HepG2 (cell line): ENCODE measurements around the gene SH3PXD2A. TPM values are rescaled to one million over a fixed set of nuclear protein-coding genes. Genes with fewer than 3 reads are reported as not detected.

ENCODE experiments used
- ARID3A ChIP-seq: IDR thresholded peaks from 2 replicates; pipeline ENCODE4 v1.6.1; 2012; ENCODE audit warnings: low read depth, low read length, improper control_type of control experiment
- ARID4A ChIP-seq: sonication (generic); formaldehyde crosslinking; IDR thresholded peaks from 2 replicates; pipeline ENCODE4 v1.5.0; 2020; ENCODE audit warnings: mild to moderate bottlenecking, missing genetic modification reagents, borderline replicate concordance
- HMG20A ChIP-seq: IDR thresholded peaks from 2 replicates; pipeline ENCODE4 v1.6.1; 2016; ENCODE audit warnings: borderline replicate concordance
- IKZF5 ChIP-seq: IDR thresholded peaks from 2 replicates; pipeline ENCODE4 v1.6.1; 2018; ENCODE audit warnings: missing genetic modification reagents, mild to moderate bottlenecking, missing compliant biosample characterization
- KLF11 ChIP-seq: IDR thresholded peaks from 2 replicates; pipeline ENCODE4 v1.6.1; 2016; ENCODE audit warnings: missing compliant biosample characterization
- ZBTB33 ChIP-seq: sonication (generic); formaldehyde crosslinking; IDR thresholded peaks from 2 replicates; pipeline ENCODE4 v1.4.0; 2020; ENCODE audit warnings: missing genetic modification reagents
- ZBTB37 ChIP-seq: sonication (generic); formaldehyde crosslinking; IDR thresholded peaks from 2 replicates; pipeline ENCODE4 v1.4.0; 2020; ENCODE audit warnings: mild to moderate bottlenecking, missing genetic modification reagents
- ZMYM4 ChIP-seq: sonication (generic); formaldehyde crosslinking; IDR thresholded peaks from 2 replicates; pipeline ENCODE4 v1.8.1; 2023; ENCODE audit warnings: mild to moderate bottlenecking, missing genetic modification reagents
- ZNF275 ChIP-seq: sonication (generic); formaldehyde crosslinking; IDR thresholded peaks from 2 replicates; pipeline ENCODE4 v1.8.0; 2022; ENCODE audit warnings: missing genetic modification reagents, mild to moderate bottlenecking, inconsistent platforms, borderline replicate concordance
- ZNF292 ChIP-seq: sonication (generic); formaldehyde crosslinking; IDR thresholded peaks from 2 replicates; pipeline ENCODE4 v1.8.1; 2022; ENCODE audit warnings: mild to moderate bottlenecking, low read depth, missing genetic modification reagents, borderline replicate concordance
- ZNF430 ChIP-seq: sonication (generic); formaldehyde crosslinking; IDR thresholded peaks from 2 replicates; pipeline ENCODE4 v1.9.0; 2021; ENCODE audit warnings: mild to moderate bottlenecking, missing genetic modification reagents
- ZNF75D ChIP-seq: sonication (generic); formaldehyde crosslinking; IDR thresholded peaks from 2 replicates; pipeline ENCODE4 v1.8.1; 2023; ENCODE audit warnings: missing genetic modification reagents, mild to moderate bottlenecking, borderline replicate concordance
- ZNF784 ChIP-seq: sonication (generic); formaldehyde crosslinking; IDR thresholded peaks from 2 replicates; pipeline ENCODE4 v1.5.1; 2020; ENCODE audit warnings: missing genetic modification reagents, mild to moderate bottlenecking, borderline replicate concordance
- polyA plus RNA-seq, 8 experiments: library from polyadenylated mRNA; depleted of rRNA in 3 of 8; stranded (reverse) in 7 of 8; unstranded in 1 of 8; fragments of >200 nt; fragmentation: Illumina TruSeq in 4 of 8; extraction: Trizol in 4 of 8; gene quantifications; 2 replicates each; pipeline versions ENCODE4 v1.2.1 to v1.2.3, GENCODE V29; 2011 to 2016; ENCODE audit warnings: low read depth in 4 of 8, missing spikeins in 1 of 8, mixed read lengths in 1 of 8; ENCODE audit not compliant: insufficient read depth in 1 of 8
- total RNA-seq, 5 experiments: library from RNA; depleted of rRNA; stranded (reverse); fragments of >200 nt; fragmentation: Illumina TruSeq; extraction: Trizol; gene quantifications; 2 replicates each; pipeline ENCODE4 v1.2.3, GENCODE V29; 2016; ENCODE audit warnings: low read depth in 1 of 5

The SH3PXD2A gene
- total and polyA plus RNA-seq, 2 of the 13 experiments (the other 11 are each of a cell fraction or from before 2014, with no cell fraction given): 11.1 to 11.3 TPM

GRCh38 chr10:103833731-103834365 is 21.5 kb downstream of the SH3PXD2A start (continued):
- TF ChIP-seq ZBTB37 (CRISPR knock-in tag): peak; percentile 73; the same call in 1 of the 2 replicates
- 0 out of 2 replicates have a peak, but pooled peaks have one; percentile 41 for TF ChIP-seq ZNF275 (CRISPR knock-in tag)
- no peak for TF ChIP-seq ZNF75D (CRISPR knock-in tag)
- peak; percentile 72; the same call in 1 of the 2 replicates for TF ChIP-seq ARID4A (CRISPR knock-in tag)
- TF ChIP-seq HMG20A (CRISPR knock-in tag): peak; percentile 77; the same call in 1 of the 2 replicates
- peak; percentile 61 for TF ChIP-seq ARID3A
- TF ChIP-seq ZNF430 (CRISPR knock-in tag): 0 out of 2 replicates have a peak, but pooled peaks have one; percentile 64
- TF ChIP-seq KLF11 (CRISPR knock-in tag): 0 out of 2 replicates have a peak, but pooled peaks have one; percentile 31
- TF ChIP-seq ZMYM4 (CRISPR knock-in tag): peak; percentile 33; the same call in 1 of the 2 replicates
- TF ChIP-seq ZBTB33 (CRISPR knock-in tag): 0 out of 2 replicates have a peak, but pooled peaks have one; percentile 12
- TF ChIP-seq ZNF292 (CRISPR knock-in tag): peak; percentile 48
- TF ChIP-seq IKZF5: peak; percentile 78
- TF ChIP-seq ZNF784 (CRISPR knock-in tag): peak; percentile 70; the same call in 1 of the 2 replicates
